ENCODE data around the gene PPRC1.
A peak's percentile ranks its signal among the peaks of the same experiment; 100 is the strongest.

The PPRC1 gene

GRCh38 chr10:102132563-102133372 lies at the start of gene PPRC1:
TSS of gene PPRC1 (plus strand) at chr10:102133040. CDS start at chr10:102133069, 29 bp downstream.
- peak; percentile 97 for DNase-seq (ENCODE audit: low read depth in 2 of 2)

- DNase-seq (ENCODE audit: low read depth in 2 of 2), result no peak
Observed at GRCh38 chr10:102083541-102083940, 49.3 kb upstream of the PPRC1 start.

GRCh38 chr10:102085336-102085735 lies 47.5 kb upstream of the PPRC1 start:
- DNase-seq (ENCODE audit: low read depth in 2 of 2), result no peak

- DNase-seq (ENCODE audit: low read depth in 2 of 2), result no peak
Observed at GRCh38 chr10:102086196-102086595, 46.6 kb upstream of the PPRC1 start.

GRCh38 chr10:102090772-102091171 lies 42.1 kb upstream of the PPRC1 start:
- no peak for DNase-seq (ENCODE audit: low read depth in 2 of 2)

- DNase-seq (ENCODE audit: low read depth in 2 of 2), result no peak
Observed at GRCh38 chr10:102096449-102096848, 36.4 kb upstream of the PPRC1 start.

GRCh38 chr10:102101152-102101551 lies 31.7 kb upstream of the PPRC1 start:
- DNase-seq (ENCODE audit: low read depth in 2 of 2), result no peak

GRCh38 chr10:102102421-102102820 lies 30.4 kb upstream of the PPRC1 start:
- no peak for DNase-seq (ENCODE audit: low read depth in 2 of 2)

GRCh38 chr10:102106998-102107397 lies 25.8 kb upstream of the PPRC1 start:
- no peak for DNase-seq (ENCODE audit: low read depth in 2 of 2)

GRCh38 chr10:102109166-102110116 lies 23.4 kb upstream of the PPRC1 start:
- no peak for DNase-seq (ENCODE audit: low read depth in 2 of 2)

- DNase-seq (ENCODE audit: low read depth in 2 of 2), result no peak
Observed at GRCh38 chr10:102111276-102111675, 21.6 kb upstream of the PPRC1 start.

GRCh38 chr10:102112210-102112817 lies 20.5 kb upstream of the PPRC1 start:
- no peak for DNase-seq (ENCODE audit: low read depth in 2 of 2)

GRCh38 chr10:102113261-102113955 lies 19.4 kb upstream of the PPRC1 start:
- DNase-seq (ENCODE audit: low read depth in 2 of 2), result no peak

- DNase-seq (ENCODE audit: low read depth in 2 of 2), result no peak
Observed at GRCh38 chr10:102113956-102114857, 18.6 kb upstream of the PPRC1 start.

- DNase-seq (ENCODE audit: low read depth in 2 of 2), result peak in 1 of 2 experiments; percentile 56
Observed at GRCh38 chr10:102114861-102115618, 17.8 kb upstream of the PPRC1 start.

GRCh38 chr10:102115775-102116174 lies 17.1 kb upstream of the PPRC1 start:
- DNase-seq (ENCODE audit: low read depth in 2 of 2), result no peak

- DNase-seq (ENCODE audit: low read depth in 2 of 2), result no peak
Observed at GRCh38 chr10:102116656-102117055, 16.2 kb upstream of the PPRC1 start.

- DNase-seq (ENCODE audit: low read depth in 2 of 2), result peak; percentile 66 to 71
Observed at GRCh38 chr10:102117391-102118159, 15.3 kb upstream of the PPRC1 start.

GRCh38 chr10:102118867-102119266 lies 14.0 kb upstream of the PPRC1 start:
- no peak for DNase-seq (ENCODE audit: low read depth in 2 of 2)
